NCI-H1048 (cell line): ENCODE results near the gene TSPAN2.
"Not testable (repeated sequence)": the region's sequence is repeated elsewhere in the genome, so short reads cannot be mapped to it uniquely, and the experiment has no call there.

Experiments
- DNase-seq: peaks from one replicate; lab custom pipeline; 2025; lab: John Stamatoyannopoulos, UW

TSPAN2 gene

DNA sequence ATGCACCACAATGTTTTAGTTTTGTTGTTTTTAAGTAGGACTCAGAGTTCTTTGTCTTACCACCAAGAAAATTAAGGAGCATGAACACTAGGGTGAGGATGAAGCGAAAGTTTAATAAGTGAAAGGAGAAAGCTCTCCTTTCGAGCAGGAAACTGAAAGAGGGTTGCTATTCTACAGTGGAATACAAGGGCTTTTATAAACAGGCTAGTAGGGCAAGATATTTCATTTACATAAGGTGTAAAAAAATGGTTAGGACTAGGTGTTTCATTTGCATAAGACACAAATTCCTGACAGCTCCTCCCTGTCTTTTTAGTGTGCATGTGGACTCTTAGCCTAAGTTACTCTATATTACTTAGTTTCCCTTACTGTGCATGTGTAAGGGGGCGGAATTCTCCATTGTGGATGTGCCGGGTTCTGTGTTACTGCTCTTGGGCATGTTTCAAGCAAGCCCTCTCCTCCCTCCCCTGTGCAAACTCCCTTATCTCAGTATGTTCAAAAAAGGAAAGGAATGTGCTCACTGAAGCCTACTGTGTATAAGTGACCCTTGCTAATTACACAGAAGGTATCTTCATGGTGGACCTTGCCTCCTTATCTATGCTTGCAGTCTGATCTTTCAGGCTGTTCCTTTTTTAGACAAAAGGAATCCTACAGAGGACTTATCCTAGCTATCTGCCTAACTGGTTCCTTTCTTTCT, 52.3 kb downstream of the TSPAN2 start:
- no peak for DNase-seq

GRCh38 chr1:115035652-115036051, 53.7 kb downstream of the TSPAN2 start:
- no peak for DNase-seq

GRCh38 chr1:115031595-115031994, 57.7 kb downstream of the TSPAN2 start:
- no peak for DNase-seq

DNA sequence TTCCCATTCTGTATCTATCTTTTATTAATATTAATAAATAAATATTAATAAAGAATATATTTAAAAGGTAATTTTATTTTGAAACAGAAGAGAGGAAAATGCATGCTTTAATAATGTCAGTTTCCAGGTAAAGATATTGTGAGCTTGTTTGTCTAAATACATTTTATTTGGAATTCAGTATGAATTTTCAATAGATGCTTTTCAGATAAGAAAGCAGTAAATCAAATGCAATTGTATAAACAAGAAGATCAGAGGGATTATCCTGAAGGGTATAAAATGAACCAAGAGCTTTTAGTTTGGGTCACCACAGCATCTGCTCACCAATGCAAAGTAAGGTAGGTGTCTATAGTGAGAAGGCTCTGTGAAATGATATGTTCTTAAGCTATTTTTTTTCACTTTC, 59.8 kb downstream of the TSPAN2 start, which contains the start of gene TSHB:
TSHB (plus strand) TSS at position 301 of the 400 bp plus-strand sequence. CDS start 3,537 bp downstream, outside the sequence.
- DNase-seq, result no peak

- no peak for DNase-seq
These were observed 65.7 kb downstream of the TSPAN2 start for GRCh38 chr1:115023593-115023992.

DNA sequence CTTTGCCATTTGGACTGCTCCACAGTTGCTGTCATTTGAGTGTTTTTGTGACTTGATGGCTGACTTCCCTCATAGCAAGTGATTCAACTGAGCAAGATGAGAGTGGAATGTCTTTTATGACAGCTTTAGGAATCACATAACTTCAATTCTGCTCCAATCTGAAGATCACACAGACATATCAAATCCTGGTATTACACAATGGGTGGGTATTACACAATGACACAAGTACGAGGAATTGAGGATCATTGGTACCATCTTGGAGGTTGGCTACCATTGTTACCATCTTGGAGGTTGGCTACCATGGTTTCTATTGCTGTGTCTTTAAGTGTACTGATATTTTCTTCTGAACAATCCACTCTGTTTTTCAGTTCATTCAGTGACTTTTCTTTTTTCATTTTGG, 68.2 kb downstream of the TSPAN2 start:
- no peak for DNase-seq

DNA sequence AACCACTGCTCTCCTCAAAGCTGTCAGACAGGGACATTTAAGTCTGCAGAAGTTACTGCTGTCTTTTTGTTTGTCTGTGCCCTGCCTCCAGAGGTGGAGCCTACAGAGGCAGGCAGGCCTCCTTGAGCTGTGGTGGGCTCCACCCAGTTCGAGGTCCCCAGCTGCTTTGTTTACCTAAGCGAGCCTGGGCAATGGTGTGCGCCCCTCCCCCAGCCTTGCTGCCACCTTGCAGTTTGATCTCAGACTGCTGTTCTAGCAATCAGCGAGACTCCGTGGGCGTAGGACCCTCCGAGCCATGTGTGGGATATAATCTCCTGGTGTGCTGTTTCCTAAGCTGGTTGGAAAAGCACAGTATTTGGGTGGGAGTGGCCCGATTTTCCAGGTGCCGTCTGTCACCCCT, 69.8 kb downstream of the TSPAN2 start:
- not testable (repeated sequence) for DNase-seq

- DNase-seq, result no peak
These were observed 75.5 kb downstream of the TSPAN2 start for GRCh38 chr1:115013792-115014191.

DNA sequence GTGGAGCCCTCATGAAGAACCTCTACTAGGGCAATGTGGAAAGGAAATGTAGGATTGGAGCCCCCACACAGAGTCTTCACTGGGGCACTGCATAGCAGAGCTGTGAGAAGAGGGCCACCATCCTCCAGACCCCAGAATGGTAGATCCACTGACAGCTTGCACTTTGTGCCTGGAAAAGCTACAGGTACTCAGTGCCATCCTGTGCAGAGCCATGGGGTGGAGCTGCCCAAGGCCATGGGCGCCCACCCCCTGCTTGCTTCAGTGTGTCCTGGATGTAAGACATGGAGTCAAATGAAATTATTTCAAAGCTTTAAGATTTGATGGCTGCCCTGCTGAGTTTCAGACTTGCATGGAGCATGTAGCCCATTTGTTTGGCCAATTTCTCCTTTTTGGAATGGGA, 76.9 kb downstream of the TSPAN2 start:
- no peak for DNase-seq

DNA sequence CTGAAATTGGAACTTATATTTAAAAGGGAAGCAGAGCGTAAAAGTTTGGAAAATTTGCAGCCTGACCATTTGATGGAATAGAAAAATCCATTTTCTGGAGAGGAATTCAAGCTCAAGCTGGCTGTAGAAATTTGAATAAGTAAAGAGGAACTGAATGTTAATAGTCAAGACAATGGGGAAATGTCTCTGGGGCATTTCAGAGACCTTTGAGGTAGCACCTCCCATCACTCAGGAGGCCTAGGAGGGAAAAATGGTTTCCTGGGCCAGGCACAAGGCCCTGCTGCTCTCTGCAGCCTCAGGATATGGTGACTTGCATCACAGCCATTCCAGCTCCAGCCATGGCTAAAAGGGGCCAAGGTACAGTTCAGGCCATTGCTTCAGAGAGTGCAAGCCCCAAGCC, 77.3 kb downstream of the TSPAN2 start:
- no peak for DNase-seq

DNA sequence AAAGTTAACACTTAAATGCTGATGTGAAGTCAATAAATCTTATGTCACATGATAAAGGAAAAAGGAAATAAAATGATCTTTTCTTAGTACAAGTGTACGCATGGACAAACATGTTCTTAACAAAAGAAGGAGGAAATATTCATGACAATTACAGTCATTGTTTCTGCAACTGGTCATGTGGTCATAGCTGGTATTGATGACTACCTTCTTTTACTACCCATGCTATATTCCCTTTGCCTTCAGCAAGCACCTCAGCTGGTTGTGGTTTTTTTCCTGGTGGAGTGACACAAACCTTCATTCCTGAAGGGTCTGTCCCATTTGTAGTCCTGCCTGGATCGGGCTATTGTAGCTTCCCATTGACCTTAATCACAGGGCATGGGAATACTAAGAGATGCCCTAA, 83.1 kb downstream of the TSPAN2 start:
- no peak for DNase-seq
